ENCODE measurements around the gene GNA15.
A peak's percentile ranks its signal among the peaks of the same experiment; 100 is the strongest.

Gene GNA15

GRCh38 chr19:3146677-3147100 is 10.9 kb downstream of the GNA15 start:
- ATAC-seq (ENCODE audit: insufficient read depth, low read depth) (peak; percentile 59), DNase-seq (peak; percentile 65)
- Histone ChIP-seq H3K4me2 (ENCODE audit: insufficient read depth, low read length) (peak overlapping the region; percentile 46), H3K9me3 (ENCODE audit: insufficient read depth, low read length, severe bottlenecking) (no peaks in the 10 kb centered on the region), H3K27ac (ENCODE audit: low read length) (peak overlapping the region; percentile 75), H4K20me1 (ENCODE audit: insufficient read depth, low read length) (peaks cover 77% of the 10 kb centered on the region), H3K4me3 (ENCODE audit: low read depth in 1 of 2, low read length in 2 of 2) (no peak overlapping the region; a peak in 1 of 4 replicates), H3K36me3 (ENCODE audit: insufficient read depth, low read length) (peaks cover 90% of the 10 kb centered on the region), H3K79me2 (ENCODE audit: insufficient read depth, low read length) (peaks cover 99% of the 10 kb centered on the region), H3K27me3 (ENCODE audit: insufficient read depth, low read length, poor library complexity) (no peaks in the 10 kb centered on the region), H2AFZ (ENCODE audit: low read depth, low read length) (no peak overlapping the region), H3K4me1 (ENCODE audit: insufficient read depth, low read length) (peaks cover 88% of the 10 kb centered on the region), H3K9ac (ENCODE audit: low read depth, low read length) (no peak overlapping the region; the same call in 1 of the 2 replicates)
- TF ChIP-seq, protein P1, sequence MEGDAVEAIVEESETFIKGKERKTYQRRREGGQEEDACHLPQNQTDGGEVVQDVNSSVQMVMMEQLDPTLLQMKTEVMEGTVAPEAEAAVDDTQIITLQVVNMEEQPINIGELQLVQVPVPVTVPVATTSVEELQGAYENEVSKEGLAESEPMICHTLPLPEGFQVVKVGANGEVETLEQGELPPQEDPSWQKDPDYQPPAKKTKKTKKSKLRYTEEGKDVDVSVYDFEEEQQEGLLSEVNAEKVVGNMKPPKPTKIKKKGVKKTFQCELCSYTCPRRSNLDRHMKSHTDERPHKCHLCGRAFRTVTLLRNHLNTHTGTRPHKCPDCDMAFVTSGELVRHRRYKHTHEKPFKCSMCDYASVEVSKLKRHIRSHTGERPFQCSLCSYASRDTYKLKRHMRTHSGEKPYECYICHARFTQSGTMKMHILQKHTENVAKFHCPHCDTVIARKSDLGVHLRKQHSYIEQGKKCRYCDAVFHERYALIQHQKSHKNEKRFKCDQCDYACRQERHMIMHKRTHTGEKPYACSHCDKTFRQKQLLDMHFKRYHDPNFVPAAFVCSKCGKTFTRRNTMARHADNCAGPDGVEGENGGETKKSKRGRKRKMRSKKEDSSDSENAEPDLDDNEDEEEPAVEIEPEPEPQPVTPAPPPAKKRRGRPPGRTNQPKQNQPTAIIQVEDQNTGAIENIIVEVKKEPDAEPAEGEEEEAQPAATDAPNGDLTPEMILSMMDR (IDR thresholded peaks at IDR 0.05; ENCODE audit: borderline replicate concordance, extremely low read depth, low read length, poor library complexity, severe bottlenecking) = peak; percentile 95
- TF ChIP-seq EZH2 (IDR thresholded peaks at IDR 0.05; ENCODE audit: borderline replicate concordance, low read depth, low read length, severe bottlenecking) = no peak

GRCh38 chr19:3148503-3148902 is 12.7 kb downstream of the GNA15 start:
- Histone ChIP-seq H2AFZ (ENCODE audit: low read depth, low read length) (no peak overlapping the region), H3K9ac (ENCODE audit: low read depth, low read length) (no peak overlapping the region), H3K36me3 (ENCODE audit: insufficient read depth, low read length) (peaks cover 91% of the 10 kb centered on the region), H3K4me2 (ENCODE audit: insufficient read depth, low read length) (peak overlapping the region; percentile 25; the same call in 1 of the 2 replicates), H3K9me3 (ENCODE audit: insufficient read depth, low read length, severe bottlenecking) (peaks cover 5% of the 10 kb centered on the region), H3K27ac (ENCODE audit: low read length) (peak overlapping the region; percentile 22; the same call in 1 of the 2 replicates), H3K4me3 (ENCODE audit: low read depth in 1 of 2, low read length in 2 of 2) (peak overlapping the region in 1 of 2 experiments; percentile 28; a peak in 1 of 4 replicates), H3K27me3 (ENCODE audit: insufficient read depth, low read length, poor library complexity) (no peaks in the 10 kb centered on the region), H3K79me2 (ENCODE audit: insufficient read depth, low read length) (peaks cover 99% of the 10 kb centered on the region), H4K20me1 (ENCODE audit: insufficient read depth, low read length) (peaks cover 71% of the 10 kb centered on the region), H3K4me1 (ENCODE audit: insufficient read depth, low read length) (peaks cover 89% of the 10 kb centered on the region)
- no peak for ATAC-seq (ENCODE audit: insufficient read depth, low read depth)
- no peak for TF ChIP-seq EZH2 (IDR thresholded peaks at IDR 0.05; ENCODE audit: borderline replicate concordance, low read depth, low read length, severe bottlenecking)
- TF ChIP-seq, protein P1 (IDR thresholded peaks at IDR 0.05; ENCODE audit: borderline replicate concordance, extremely low read depth, low read length, poor library complexity, severe bottlenecking) = no peak
- no peak for DNase-seq

DNA sequence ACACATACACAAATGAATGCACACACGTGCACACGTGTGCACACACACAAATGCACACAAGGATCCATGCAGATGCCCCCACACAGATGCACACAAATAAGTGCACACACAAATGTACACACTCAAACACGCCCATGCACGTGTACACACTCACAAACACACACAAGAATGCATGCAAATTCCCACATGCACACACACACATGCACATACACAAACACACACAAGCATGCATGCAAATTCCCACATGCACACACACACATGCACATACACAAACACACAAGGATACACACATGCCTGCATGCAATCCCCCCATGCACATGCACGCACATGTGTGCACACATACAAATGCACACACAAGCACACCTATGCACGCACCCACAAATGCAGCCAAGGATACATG is 13.3 kb downstream of the GNA15 start:
- H3K9me3 ChIP-seq (ENCODE audit: insufficient read depth, low read length, severe bottlenecking) = peaks cover 5% of the 10 kb centered on the region
- H3K27me3 ChIP-seq (ENCODE audit: insufficient read depth, low read length, poor library complexity) = no peaks in the 10 kb centered on the region
- H3K36me3 ChIP-seq (ENCODE audit: insufficient read depth, low read length) = peaks cover 91% of the 10 kb centered on the region
- H2AFZ ChIP-seq (ENCODE audit: low read depth, low read length) = no peak overlapping the region
- peak overlapping the region; percentile 45 for H3K27ac ChIP-seq (ENCODE audit: low read length)
- H3K4me3 ChIP-seq (ENCODE audit: low read depth in 1 of 2, low read length in 2 of 2) = peak overlapping the region in 1 of 2 experiments; percentile 28; a peak in 1 of 4 replicates
- DNase-seq (no peak), ATAC-seq (ENCODE audit: insufficient read depth, low read depth) (no peak)
- peaks cover 99% of the 10 kb centered on the region for H3K79me2 ChIP-seq (ENCODE audit: insufficient read depth, low read length)
- H4K20me1 ChIP-seq (ENCODE audit: insufficient read depth, low read length) = peaks cover 65% of the 10 kb centered on the region
- TF ChIP-seq EZH2 (IDR thresholded peaks at IDR 0.05; ENCODE audit: borderline replicate concordance, low read depth, low read length, severe bottlenecking) = no peak
- TF ChIP-seq, protein P1 (IDR thresholded peaks at IDR 0.05; ENCODE audit: borderline replicate concordance, extremely low read depth, low read length, poor library complexity, severe bottlenecking) = no peak
- H3K9ac ChIP-seq (ENCODE audit: low read depth, low read length) = no peak overlapping the region
- H3K4me1 ChIP-seq (ENCODE audit: insufficient read depth, low read length) = peaks cover 89% of the 10 kb centered on the region
- H3K4me2 ChIP-seq (ENCODE audit: insufficient read depth, low read length) = peak overlapping the region; percentile 25; the same call in 1 of the 2 replicates
